GM23248 (cell line): ENCODE measurements around the gene FAM163B. TPM values are rescaled to one million over a fixed set of nuclear protein-coding genes. Genes with fewer than 3 reads are reported as not detected.

Experiments
- DNase-seq: peaks from one replicate; pipeline ENCODE4 v3.0.0-alpha.2; 2015
- H2AFZ ChIP-seq: fragments of 200-600 bp; sonication (generic); 2 replicates; pipeline ENCODE4 v1.6.1; 2016; ENCODE audit warnings: antibody characterized with exemption
- H3F3A ChIP-seq: fragments of 200-600 bp; sonication (generic); 2 replicates; pipeline ENCODE4 v1.6.1; 2016; ENCODE audit warnings: mild to moderate bottlenecking, antibody characterized with exemption, mixed run types; ENCODE audit not compliant: insufficient read depth
- H3K27ac ChIP-seq: fragments of 200-600 bp; sonication (generic); 2 replicates; pipeline ENCODE4 v1.5.1; 2016; ENCODE audit warnings: mild to moderate bottlenecking
- H3K27me3 ChIP-seq: fragments of 200-600 bp; sonication (generic); replicated peaks from 2 replicates; pipeline ENCODE4 v1.6.1; 2016; ENCODE audit warnings: mild to moderate bottlenecking; ENCODE audit not compliant: insufficient read depth
- H3K36me3 ChIP-seq: fragments of 200-600 bp; sonication (generic); 2 replicates; pipeline ENCODE4 v1.6.1; 2016; ENCODE audit warnings: low read depth, mild to moderate bottlenecking
- H3K4me1 ChIP-seq: fragments of 200-600 bp; sonication (generic); 2 replicates; pipeline ENCODE4 v1.6.1; 2016; ENCODE audit warnings: mild to moderate bottlenecking; ENCODE audit not compliant: insufficient read depth
- H3K4me2 ChIP-seq: fragments of 200-600 bp; sonication (generic); one replicate; pipeline ENCODE4 v1.6.1; 2016; ENCODE audit warnings: mild to moderate bottlenecking; ENCODE audit not compliant: unreplicated experiment
- H3K4me3 ChIP-seq: fragments of 200-600 bp; sonication (generic); 2 replicates; pipeline ENCODE4 v1.5.1; 2016; ENCODE audit warnings: mild to moderate bottlenecking
- H3K79me2 ChIP-seq: fragments of 200-600 bp; sonication (generic); 2 replicates; pipeline ENCODE4 v1.6.1; 2016; ENCODE audit warnings: mild to moderate bottlenecking; ENCODE audit not compliant: insufficient read depth
- H3K9ac ChIP-seq: fragments of 200-600 bp; sonication (generic); 2 replicates; pipeline ENCODE4 v1.6.1; 2016; ENCODE audit warnings: mild to moderate bottlenecking
- H3K9me2 ChIP-seq: fragments of 200-600 bp; sonication (generic); 2 replicates; pipeline ENCODE4 v1.6.1; 2016; ENCODE audit warnings: mixed run types, mild to moderate bottlenecking, moderate library complexity; ENCODE audit not compliant: insufficient read depth
- H3K9me3 ChIP-seq: fragments of 200-600 bp; sonication (generic); one replicate; pipeline ENCODE4 v1.6.1; 2017; ENCODE audit warnings: low read depth
- H4K20me1 ChIP-seq: fragments of 200-600 bp; sonication (generic); 2 replicates; pipeline ENCODE4 v1.6.0; 2016; ENCODE audit not compliant: insufficient read depth
- EZH2 ChIP-seq: fragments of 200-600 bp; sonication (generic); IDR thresholded peaks from 2 replicates; pipeline ENCODE4 v1.6.1; 2018; ENCODE audit warnings: antibody characterized with exemption, mild to moderate bottlenecking; ENCODE audit not compliant: insufficient read depth, poor library complexity, severe bottlenecking
- EZH2phosphoT487 ChIP-seq: fragments of 200-600 bp; sonication (generic); IDR thresholded peaks from 2 replicates; pipeline ENCODE4 v1.6.1; 2018; ENCODE audit warnings: antibody characterized with exemption, moderate library complexity, mild to moderate bottlenecking, low read depth; ENCODE audit not compliant: insufficient read depth
- WGBS, 2 experiments: methylation state at CpG; one replicate each; pipeline ENCODE4 v1.1.6; 2015 to 2017; ENCODE audit warnings: low lambda C conversion rate in 2 of 2, low coverage in 1 of 2; ENCODE audit errors: missing lambda C conversion rate in 2 of 2; 5-methylcytosine and 5-hydroxymethylcytosine counted together
- in situ Hi-C: fragments of 300-500 bp; cut with MboI; formaldehyde crosslinking; loops from 2 replicates; pipeline ENCODE4 v1.15.0; 2020
- polyA plus RNA-seq: library from polyadenylated mRNA; unstranded; fragments of >200 nt; fragmentation: Nextera tagmentation; extraction: Ambion mirVana; gene quantifications from 2 replicates; pipeline ENCODE4 v1.2.1, GENCODE V29; 2016
- total RNA-seq: library from RNA; depleted of rRNA; stranded (reverse); fragments of >200 nt; shearing (Covaris generic); gene quantifications from 2 replicates; pipeline ENCODE4 v1.2.3, GENCODE V29; 2014; rRNA removed

FAM163B gene
- not detected in 2 replicates for total RNA-seq
- not detected in 2 replicates for polyA plus RNA-seq

GRCh38 chr9:133609311-133610098, at the start of gene FAM163B:
Gene FAM163B, minus strand, starts transcription at chr9:133609389. Its CDS starts 29,166 bp downstream, at chr9:133580223.
- Histone ChIP-seq H3K27ac (no peak within 1 kb of the TSS), H3K9me2 (no peaks in the 10 kb centered on the region), H2AFZ (no peak within 1 kb of the TSS), H4K20me1 (no peaks in the 10 kb centered on the region), H3K9me3 (no peaks in the 10 kb centered on the region), H3K4me3 (no peak within 1 kb of the TSS), H3K27me3 (peaks cover 58% of the 10 kb centered on the region), H3F3A (no peaks in the 10 kb centered on the region), H3K36me3 (no peaks in the 10 kb centered on the region), H3K4me2 (no peak within 1 kb of the TSS), H3K79me2 (no peaks in the 10 kb centered on the region), H3K4me1 (no peaks in the 10 kb centered on the region), H3K9ac (no peak within 1 kb of the TSS)
- TF ChIP-seq EZH2 (no peak), EZH2phosphoT487 (no peak)
- 13 to 16% methylated on average over 22 to 36 of the region's 61 CpGs for WGBS, 2 experiments
- in situ Hi-C loops: no loop called here
- DNase-seq: peak; percentile 53

- in situ Hi-C loops: no loop called here
- DNase-seq: peak; percentile 30
- Histone ChIP-seq H3K4me3 (no peak overlapping the region), H3K79me2 (no peaks in the 10 kb centered on the region), H3K9me3 (no peaks in the 10 kb centered on the region), H3K4me2 (no peak overlapping the region), H3F3A (no peaks in the 10 kb centered on the region), H3K4me1 (peaks cover 6% of the 10 kb centered on the region; the same call in 1 of the 2 replicates), H3K36me3 (no peaks in the 10 kb centered on the region), H3K9me2 (no peaks in the 10 kb centered on the region), H3K27ac (no peak overlapping the region), H3K27me3 (peaks cover 32% of the 10 kb centered on the region), H3K9ac (no peak overlapping the region), H2AFZ (no peak overlapping the region), H4K20me1 (no peaks in the 10 kb centered on the region)
- no peak for TF ChIP-seq EZH2
- no peak for TF ChIP-seq EZH2phosphoT487
- WGBS, 2 experiments: 71% methylated on average over 12 to 13 of the region's 13 CpGs
Observed at GRCh38 chr9:133657120-133657661, 48.0 kb upstream of the FAM163B start.

- H3K9me3 ChIP-seq: no peaks in the 10 kb centered on the region
- H3K27ac ChIP-seq: no peak overlapping the region
- peaks cover 26% of the 10 kb centered on the region for H3K27me3 ChIP-seq
- WGBS, 2 experiments: 57% methylated on average over 36 of the region's 36 CpGs
- DNase-seq: no peak
- no peaks in the 10 kb centered on the region for H3K9me2 ChIP-seq
- no peak overlapping the region for H3K4me3 ChIP-seq
- peaks cover 6% of the 10 kb centered on the region; the same call in 1 of the 2 replicates for H3K4me1 ChIP-seq
- no peak overlapping the region for H3K9ac ChIP-seq
- H3K36me3 ChIP-seq: no peaks in the 10 kb centered on the region
- H3F3A ChIP-seq: no peaks in the 10 kb centered on the region
- no peak for TF ChIP-seq EZH2
- TF ChIP-seq EZH2phosphoT487: no peak
- H2AFZ ChIP-seq: no peak overlapping the region
- H3K79me2 ChIP-seq: no peaks in the 10 kb centered on the region
- in situ Hi-C loops: no loop called here
- no peak overlapping the region for H3K4me2 ChIP-seq
- H4K20me1 ChIP-seq: no peaks in the 10 kb centered on the region
Observed at GRCh38 chr9:133656211-133657119, 47.3 kb upstream of the FAM163B start.

- WGBS, 2 experiments: 49 to 58% methylated on average over 14 of the region's 14 CpGs
- peaks cover 26% of the 10 kb centered on the region for H3K27me3 ChIP-seq
- H4K20me1 ChIP-seq: no peaks in the 10 kb centered on the region
- H3K4me1 ChIP-seq: peaks cover 6% of the 10 kb centered on the region; the same call in 1 of the 2 replicates
- no peaks in the 10 kb centered on the region for H3K9me3 ChIP-seq
- H3F3A ChIP-seq: no peaks in the 10 kb centered on the region
- no peak overlapping the region for H3K4me2 ChIP-seq
- in situ Hi-C loops: no loop called here
- H3K79me2 ChIP-seq: no peaks in the 10 kb centered on the region
- no peak overlapping the region for H3K9ac ChIP-seq
- H3K27ac ChIP-seq: no peak overlapping the region
- H3K9me2 ChIP-seq: no peaks in the 10 kb centered on the region
- TF ChIP-seq EZH2 (no peak), EZH2phosphoT487 (no peak)
- H2AFZ ChIP-seq: no peak overlapping the region
- H3K4me3 ChIP-seq: no peak overlapping the region
- DNase-seq: no peak
- no peaks in the 10 kb centered on the region for H3K36me3 ChIP-seq
Observed at GRCh38 chr9:133655701-133656100, 46.5 kb upstream of the FAM163B start.
